ENCODE results near the gene APOL3.

DNA sequence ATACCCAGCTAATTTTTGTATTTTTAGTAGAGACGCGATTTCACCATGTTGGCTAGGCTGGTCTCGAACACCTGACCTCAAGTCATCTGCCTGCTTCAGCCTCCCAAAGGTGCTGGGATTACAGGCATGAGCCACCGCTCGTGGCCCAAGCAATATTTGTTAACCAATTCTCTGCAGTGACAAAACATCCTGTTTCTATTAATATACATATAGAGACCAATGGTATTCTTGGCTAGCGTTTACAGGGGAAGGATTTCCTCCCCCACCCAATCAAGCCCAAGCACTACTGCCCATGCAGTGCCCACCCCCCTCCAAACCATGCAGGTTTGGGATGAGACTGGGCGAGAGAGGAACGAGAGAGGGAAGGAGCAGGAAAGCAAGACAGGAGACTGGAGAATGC, 53.1 kb downstream of the APOL3 start:
- no peak for TF ChIP-seq POLR2A (IDR thresholded peaks at IDR 0.05)
- TF ChIP-seq, protein P1, sequence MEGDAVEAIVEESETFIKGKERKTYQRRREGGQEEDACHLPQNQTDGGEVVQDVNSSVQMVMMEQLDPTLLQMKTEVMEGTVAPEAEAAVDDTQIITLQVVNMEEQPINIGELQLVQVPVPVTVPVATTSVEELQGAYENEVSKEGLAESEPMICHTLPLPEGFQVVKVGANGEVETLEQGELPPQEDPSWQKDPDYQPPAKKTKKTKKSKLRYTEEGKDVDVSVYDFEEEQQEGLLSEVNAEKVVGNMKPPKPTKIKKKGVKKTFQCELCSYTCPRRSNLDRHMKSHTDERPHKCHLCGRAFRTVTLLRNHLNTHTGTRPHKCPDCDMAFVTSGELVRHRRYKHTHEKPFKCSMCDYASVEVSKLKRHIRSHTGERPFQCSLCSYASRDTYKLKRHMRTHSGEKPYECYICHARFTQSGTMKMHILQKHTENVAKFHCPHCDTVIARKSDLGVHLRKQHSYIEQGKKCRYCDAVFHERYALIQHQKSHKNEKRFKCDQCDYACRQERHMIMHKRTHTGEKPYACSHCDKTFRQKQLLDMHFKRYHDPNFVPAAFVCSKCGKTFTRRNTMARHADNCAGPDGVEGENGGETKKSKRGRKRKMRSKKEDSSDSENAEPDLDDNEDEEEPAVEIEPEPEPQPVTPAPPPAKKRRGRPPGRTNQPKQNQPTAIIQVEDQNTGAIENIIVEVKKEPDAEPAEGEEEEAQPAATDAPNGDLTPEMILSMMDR (IDR thresholded peaks at IDR 0.05), result no peak

All from Peyer's patch (tissue), 4 donors.